Lung (tissue), 12 donors: ENCODE data around the gene TSPAN5. TPM values are rescaled to one million over a fixed set of nuclear protein-coding genes. Genes with fewer than 3 reads are reported as not detected.

ENCODE experiments used
- ATAC-seq: fragments of 200-7000 bp; cut with Tn5 transposase; one replicate; pipeline ENCODE4 v1.9.1; 2020; ENCODE audit warnings: moderate number of reproducible peaks; ENCODE audit not compliant: insufficient read depth, low FRiP score
- DNase-seq, 3 donors: peaks; one replicate each; pipeline ENCODE4 v3.0.0-alpha.2; 2013 to 2017
- H3K27ac ChIP-seq, 2 donors: one replicate each; pipeline ENCODE4 v1.5.1; 2013; ENCODE audit warnings: mild to moderate bottlenecking in 2 of 2, moderate library complexity in 2 of 2, control low read depth in 1 of 2, inconsistent platforms in 1 of 2, low read depth in 1 of 2, low read length in 1 of 2
- H3K27me3 ChIP-seq, 3 donors: one replicate each; pipeline ENCODE4 v1.5.1; 2013; ENCODE audit warnings: low read length in 2 of 3; ENCODE audit not compliant: control insufficient read depth in 3 of 3, insufficient read depth in 3 of 3
- H3K36me3 ChIP-seq, 4 donors: one replicate each; pipeline ENCODE4 v1.5.1; 2013; ENCODE audit warnings: low read length in 4 of 4, mild to moderate bottlenecking in 1 of 4, moderate library complexity in 1 of 4; ENCODE audit not compliant: control insufficient read depth in 4 of 4, insufficient read depth in 4 of 4
- H3K4me1 ChIP-seq, 5 donors: one replicate each; pipeline ENCODE4 v1.5.1; 2013; ENCODE audit warnings: low read length in 5 of 5, mild to moderate bottlenecking in 2 of 5, moderate library complexity in 1 of 5; ENCODE audit not compliant: control insufficient read depth in 5 of 5, insufficient read depth in 5 of 5
- H3K4me3 ChIP-seq: one replicate; pipeline ENCODE4 v1.5.1; 2013; ENCODE audit warnings: mild to moderate bottlenecking, control low read depth, moderate library complexity
- H3K9ac ChIP-seq, 2 donors: one replicate each; pipeline ENCODE4 v1.5.1; 2013; ENCODE audit warnings: low read length in 2 of 2, control low read depth in 1 of 2; ENCODE audit not compliant: insufficient read depth in 1 of 2
- H3K9me3 ChIP-seq, 4 donors: one replicate each; pipeline ENCODE4 v1.5.1; 2013; ENCODE audit warnings: low read length in 3 of 4, mild to moderate bottlenecking in 1 of 4, moderate library complexity in 1 of 4; ENCODE audit not compliant: control insufficient read depth in 4 of 4, insufficient read depth in 3 of 4
- CTCF ChIP-seq: IDR thresholded peaks from 2 replicates; pipeline ENCODE4 v1.5.1; 2012; ENCODE audit warnings: mild to moderate bottlenecking; ENCODE audit errors: control extremely low read depth, extremely low read depth
- WGBS, 2 donors: extraction: QIAGEN DNeasy Blood & Tissue Kit; methylation state at CpG; one replicate each; pipeline ENCODE4 v1.1.7; 2013; 5-methylcytosine and 5-hydroxymethylcytosine counted together
- polyA plus RNA-seq, 2 donors: library from polyadenylated mRNA; stranded (reverse); fragments of 200-250 nt; gene quantifications; one replicate each; pipeline ENCODE4 v1.2.1, GENCODE V29; 2013
- total RNA-seq, 2 donors: library from RNA; depleted of rRNA in 1 of 2; stranded (reverse); fragments of >200 nt in 1 of 2; gene quantifications; one replicate each; pipeline ENCODE4 v1.2.1, GENCODE V29; 2014 to 2021
- donor health status: control.
- donor health status: control.
- donor health status: Bipolar disorder and iron deficiency.
- donor health status: healthy.
- donor health status: DM: yes; HTN: yes; CAD: no.

TSPAN5 gene
- total and polyA plus RNA-seq, 4 donors, result 1.8 to 24.5 (median 6.3) TPM

GRCh38 chr4:98623126-98623802, 35.1 kb downstream of the TSPAN5 start:
- Histone ChIP-seq H3K36me3 (no peaks in the 10 kb centered on the region), H3K9me3 (no peaks in the 10 kb centered on the region), H3K9ac (no peak overlapping the region), H3K27ac (no peak overlapping the region), H3K4me3 (no peak overlapping the region), H3K4me1 (peaks cover 0 to 16% (median 6%) of the 10 kb centered on the region in 5 donors), H3K27me3 (no peaks in the 10 kb centered on the region)
- TF ChIP-seq CTCF, result no peak
- DNase-seq, result no peak
- 50 to 68% methylated on average over 3 of the region's 3 CpGs for WGBS, 2 donors
- ATAC-seq, result no peak

DNA sequence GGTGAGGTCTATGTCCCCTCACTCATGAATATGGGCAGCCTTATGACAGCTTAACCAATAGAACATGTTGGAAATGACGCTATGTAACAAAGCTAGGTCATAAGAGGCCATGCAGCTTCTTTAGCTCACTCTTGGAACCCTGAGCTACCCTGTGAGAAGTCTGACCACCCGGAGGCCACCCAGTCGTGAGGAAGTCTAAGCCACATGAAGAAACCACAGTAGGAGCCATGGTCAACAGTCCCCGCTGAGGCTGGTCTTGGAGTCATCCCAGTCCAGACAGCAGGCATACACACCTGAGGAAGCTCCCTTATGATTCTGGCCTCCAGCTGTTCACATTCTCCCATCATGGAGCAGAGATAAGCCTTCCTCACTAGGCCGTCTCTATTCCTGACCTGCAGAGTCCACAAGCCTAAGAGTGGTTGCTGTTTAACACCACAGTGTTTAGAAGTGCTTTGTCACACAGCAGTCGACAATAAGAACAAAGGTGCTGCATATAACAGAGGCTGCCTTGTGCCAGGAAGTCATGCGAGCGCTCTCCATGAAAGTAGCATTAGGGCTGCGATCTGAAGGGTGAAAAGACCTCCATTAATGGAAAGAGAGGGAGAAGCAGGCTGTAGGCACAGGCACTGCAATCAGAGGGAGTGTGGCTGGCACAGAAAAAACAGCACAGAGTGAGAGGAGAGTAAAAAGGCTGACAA, 38.2 kb downstream of the TSPAN5 start:
- Histone ChIP-seq H3K27ac (no peak overlapping the region), H3K4me3 (no peak overlapping the region), H3K27me3 (no peaks in the 10 kb centered on the region), H3K9me3 (no peaks in the 10 kb centered on the region), H3K4me1 (peaks cover 0 to 10% (median 2%) of the 10 kb centered on the region in 5 donors), H3K9ac (no peak overlapping the region), H3K36me3 (no peaks in the 10 kb centered on the region)
- TF ChIP-seq CTCF, result no peak
- WGBS, 2 donors, result 86 to 88% methylated on average over 9 of the region's 9 CpGs
- DNase-seq (no peak), ATAC-seq (no peak)

DNA sequence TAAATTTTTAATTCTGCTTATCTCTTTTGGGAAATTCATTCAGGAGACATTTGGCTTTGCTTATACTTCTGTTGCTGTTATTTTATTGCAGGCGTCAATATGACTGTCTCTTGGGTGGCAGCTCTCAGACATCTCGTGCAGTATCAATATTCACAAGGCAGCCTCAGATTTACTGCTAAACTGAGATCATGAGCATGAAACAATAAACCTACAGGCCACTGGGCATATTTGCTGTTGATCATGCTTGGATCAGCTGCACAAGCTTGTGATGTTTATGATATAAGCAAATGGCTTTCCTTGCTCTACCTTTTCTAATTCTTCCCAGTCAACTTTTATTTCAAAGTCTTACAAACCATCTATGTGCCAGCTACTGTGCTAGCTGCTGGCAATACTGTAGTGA, 39.2 kb downstream of the TSPAN5 start:
- no peaks in the 10 kb centered on the region for H3K9me3 ChIP-seq
- 81 to 93% methylated on average over 2 of the region's 2 CpGs for WGBS, 2 donors
- DNase-seq (no peak), ATAC-seq (no peak)
- H3K4me3 ChIP-seq, result no peak overlapping the region
- no peaks in the 10 kb centered on the region for H3K36me3 ChIP-seq
- no peak for TF ChIP-seq CTCF
- no peaks in the 10 kb centered on the region for H3K27me3 ChIP-seq
- H3K27ac ChIP-seq, result no peak overlapping the region
- H3K4me1 ChIP-seq, result peaks cover 0 to 10% (median 0%) of the 10 kb centered on the region in 5 donors
- no peak overlapping the region for H3K9ac ChIP-seq
